PC-3 (cell line): Measurements from ENCODE around the gene PDAP1. TPM values are rescaled to one million over a fixed set of nuclear protein-coding genes. Genes with fewer than 3 reads are reported as not detected.
"Not testable (repeated sequence)": the region's sequence is repeated elsewhere in the genome, so short reads cannot be mapped to it uniquely, and the experiment has no call there.

Source experiments
- ATAC-seq: fragments of 200-7000 bp; cut with Tn5 transposase; 2 replicates; pipeline ENCODE4 v1.9.1; 2020; ENCODE audit warnings: mild to moderate bottlenecking, moderate library complexity
- BruUV-seq: library from RNA; stranded (reverse); fragments of 400-500 nt; replicated peaks from 2 replicates; lab custom pipeline; 2021; lab: Mats Ljungman, UMichigan
- CTCF ChIA-PET: fragments of 300-600 bp; sonication (Branson Sonifier 250); formaldehyde crosslinking; loops from one replicate; lab custom pipeline; 2022; ENCODE audit warnings: antibody characterized with exemption; lab: Charles Lee
- POLR2A ChIA-PET: fragments of 300-600 bp; sonication (Branson Sonifier 250); formaldehyde crosslinking; loops from one replicate; lab custom pipeline; 2022; ENCODE audit warnings: antibody characterized with exemption; ENCODE audit not compliant: unreplicated experiment; lab: Charles Lee
- DNase-seq: peaks from one replicate; pipeline ENCODE4 v3.0.0-alpha.2; 2015
- H2AFZ ChIP-seq: fragments of 300-600 bp; sonication (generic); 2 replicates; pipeline ENCODE4 v1.6.0; 2016; ENCODE audit warnings: antibody characterized with exemption, low read length
- H3F3A ChIP-seq: fragments of 300-600 bp; sonication (generic); one replicate; pipeline ENCODE4 v1.6.0; 2017; ENCODE audit warnings: antibody characterized with exemption, low read length, control low read depth, mild to moderate bottlenecking; ENCODE audit not compliant: unreplicated experiment
- H3K27ac ChIP-seq: fragments of 300-600 bp; sonication (generic); 2 replicates; pipeline ENCODE4 v1.5.1; 2016; ENCODE audit warnings: mild to moderate bottlenecking, low read length
- H3K27me3 ChIP-seq: fragments of 300-600 bp; sonication (generic); 2 replicates; pipeline ENCODE4 v1.6.1; 2016; ENCODE audit warnings: low read length, mixed read lengths
- H3K36me3 ChIP-seq: fragments of 300-600 bp; sonication (generic); 2 replicates; pipeline ENCODE4 v1.6.1; 2016; ENCODE audit warnings: low read depth, mixed run types, low read length, mixed read lengths
- H3K4me1 ChIP-seq: fragments of 300-600 bp; sonication (generic); 2 replicates; pipeline ENCODE4 v1.5.1; 2016; ENCODE audit warnings: low read length; ENCODE audit not compliant: insufficient read depth
- H3K4me2 ChIP-seq: fragments of 300-600 bp; sonication (generic); 2 replicates; pipeline ENCODE4 v1.6.0; 2016; ENCODE audit warnings: low read length
- H3K4me3 ChIP-seq: fragments of 300-600 bp; sonication (generic); 2 replicates; pipeline ENCODE4 v1.5.1; 2016; ENCODE audit warnings: mild to moderate bottlenecking, low read length, mixed read lengths
- H3K79me2 ChIP-seq: fragments of 300-600 bp; sonication (generic); 2 replicates; pipeline ENCODE4 v1.6.1; 2017; ENCODE audit warnings: low read length, mixed read lengths
- H3K9ac ChIP-seq: fragments of 300-600 bp; sonication (generic); 2 replicates; pipeline ENCODE4 v1.6.0; 2016; ENCODE audit warnings: mild to moderate bottlenecking, low read length
- H3K9me2 ChIP-seq: fragments of 300-600 bp; sonication (generic); replicated peaks from 2 replicates; pipeline ENCODE4 v1.6.1; 2016; ENCODE audit warnings: mixed run types, low read length, mixed read lengths
- H3K9me3 ChIP-seq: fragments of 300-600 bp; sonication (generic); 2 replicates; pipeline ENCODE4 v1.6.1; 2016; ENCODE audit warnings: low read length, mixed read lengths
- H4K20me1 ChIP-seq: fragments of 300-600 bp; sonication (generic); 2 replicates; pipeline ENCODE4 v1.6.1; 2016; ENCODE audit warnings: low read length, mixed read lengths
- CTCF ChIP-seq: fragments of 300-600 bp; sonication (generic); conservative IDR thresholded peaks from 2 replicates; pipeline ENCODE4 v1.5.1; 2017; ENCODE audit warnings: antibody characterized with exemption, low read depth, mild to moderate bottlenecking, low read length
- EZH2 ChIP-seq: fragments of 300-600 bp; sonication (generic); IDR thresholded peaks from one replicate; pipeline ENCODE4 v1.6.1; 2017; ENCODE audit warnings: antibody characterized with exemption, mild to moderate bottlenecking, low read length; ENCODE audit not compliant: unreplicated experiment
- EZH2phosphoT487 ChIP-seq: fragments of 300-600 bp; sonication (generic); IDR thresholded peaks from 2 replicates; pipeline ENCODE4 v1.6.1; 2018; ENCODE audit warnings: mild to moderate bottlenecking, antibody characterized with exemption, low read length, borderline replicate concordance
- intact Hi-C: fragments of 100-400 bp; cut with micrococcal nuclease; formaldehyde crosslinking; loops from 2 replicates; pipeline ENCODE4 v1.9.0; 2023
- total RNA-seq: library from RNA; depleted of rRNA; stranded (reverse); fragments of >200 nt; gene quantifications from 2 replicates; pipeline ENCODE4 v1.2.3, GENCODE V29; 2014

The PDAP1 gene
- total RNA-seq, 1 experiment from 2014 or later: 58.6 TPM

- ChIA-PET POLR2A (no interaction called here), CTCF (no interaction called here)
These were observed 50.5 kb downstream of the PDAP1 start for GRCh38 chr7:99357701-99358490.

DNA sequence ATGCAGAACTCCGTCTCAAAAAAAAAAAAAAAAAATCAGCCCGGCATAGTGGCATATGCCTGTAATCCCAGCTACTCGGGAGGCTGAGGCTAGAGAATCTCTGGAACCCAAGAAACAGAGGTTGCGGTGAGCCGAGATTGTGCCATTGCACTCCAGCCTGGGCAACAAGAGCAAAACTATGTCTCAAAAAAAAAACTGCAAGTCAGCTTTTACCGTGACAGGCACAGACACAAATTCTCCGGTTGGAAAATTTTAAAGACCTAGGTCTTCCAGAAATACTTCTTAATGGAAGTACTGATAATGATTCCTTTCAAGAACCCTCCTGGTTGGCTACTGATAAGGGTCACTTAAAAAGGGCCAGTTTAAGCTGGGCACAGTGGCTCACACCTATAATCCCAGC lies 53.3 kb downstream of the PDAP1 start:
- ChIA-PET POLR2A (no interaction called here), CTCF (no interaction called here)
- no peak for ATAC-seq
- Histone ChIP-seq H2AFZ (no peak overlapping the region), H3K4me1 (no peaks in the 10 kb centered on the region), H3F3A (no peaks in the 10 kb centered on the region), H3K9me3 (no peaks in the 10 kb centered on the region), H3K36me3 (peaks cover 30% of the 10 kb centered on the region), H3K9me2 (no peaks in the 10 kb centered on the region), H3K4me2 (no peak overlapping the region), H3K79me2 (no peaks in the 10 kb centered on the region), H4K20me1 (no peaks in the 10 kb centered on the region), H3K27me3 (no peaks in the 10 kb centered on the region), H3K9ac (no peak overlapping the region), H3K27ac (no peak overlapping the region), H3K4me3 (no peak overlapping the region)
- intact Hi-C loops: no loop called here
- no peak for TF ChIP-seq EZH2phosphoT487
- TF ChIP-seq EZH2: no peak
- no peak for TF ChIP-seq CTCF
- TSS peak; percentile 14 for BruUV-seq
- DNase-seq: no peak

More at GRCh38 chr7:99357701-99358490, 50.5 kb downstream of the PDAP1 start:
- ATAC-seq (no peak), DNase-seq (no peak)
- no peaks in the 10 kb centered on the region for H3K9me2 ChIP-seq
- TF ChIP-seq CTCF: no peak
- TF ChIP-seq EZH2phosphoT487: no peak
- no peak for TF ChIP-seq EZH2
- no peak overlapping the region for H3K27ac ChIP-seq
- H3F3A ChIP-seq: no peaks in the 10 kb centered on the region
- H3K79me2 ChIP-seq: no peaks in the 10 kb centered on the region
- intact Hi-C loops: no loop called here
- H3K4me2 ChIP-seq: no peak overlapping the region
- H3K27me3 ChIP-seq: no peaks in the 10 kb centered on the region
- no peak overlapping the region for H3K9ac ChIP-seq
- no peaks in the 10 kb centered on the region for H4K20me1 ChIP-seq
- no peak overlapping the region for H3K4me3 ChIP-seq
- H3K4me1 ChIP-seq: no peaks in the 10 kb centered on the region
- peaks cover 35% of the 10 kb centered on the region for H3K36me3 ChIP-seq
- H3K9me3 ChIP-seq: no peaks in the 10 kb centered on the region
- BruUV-seq: no TSS peak
- H2AFZ ChIP-seq: no peak overlapping the region

DNA sequence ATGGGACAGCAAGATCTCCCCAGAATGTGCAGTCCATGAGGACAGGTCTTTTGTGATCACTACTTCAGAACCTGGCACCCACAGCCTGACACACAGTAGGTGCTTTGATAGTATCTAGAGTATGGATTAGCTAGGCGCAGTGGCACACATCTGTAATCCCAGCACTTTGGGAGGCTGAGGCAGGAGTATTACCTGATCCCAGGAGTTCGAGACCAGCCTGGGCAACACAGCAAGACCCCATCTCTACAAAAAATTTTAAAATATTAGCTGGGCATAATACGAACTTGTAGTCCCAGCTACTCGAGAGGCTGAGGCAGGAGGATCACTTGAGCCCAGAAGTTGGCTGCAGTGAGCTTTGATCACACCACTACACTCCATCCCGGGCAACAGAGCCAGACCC lies 56.1 kb downstream of the PDAP1 start:
- Histone ChIP-seq H3K4me1 (no peaks in the 10 kb centered on the region), H4K20me1 (no peaks in the 10 kb centered on the region), H3K4me3 (no peak overlapping the region), H3K27me3 (no peaks in the 10 kb centered on the region), H2AFZ (no peak overlapping the region), H3K36me3 (peaks cover 21% of the 10 kb centered on the region; the same call in 1 of the 2 replicates), H3K9me3 (no peaks in the 10 kb centered on the region), H3K9me2 (no peaks in the 10 kb centered on the region), H3K4me2 (no peak overlapping the region), H3F3A (no peaks in the 10 kb centered on the region), H3K27ac (no peak overlapping the region), H3K9ac (no peak overlapping the region), H3K79me2 (no peaks in the 10 kb centered on the region)
- intact Hi-C loops: no loop called here
- CTCF ChIA-PET: no interaction called here
- ATAC-seq: no peak
- DNase-seq: no peak
- BruUV-seq: no TSS peak
- no peak for TF ChIP-seq CTCF
- TF ChIP-seq EZH2phosphoT487: no peak
- POLR2A ChIA-PET: no interaction called here

DNA sequence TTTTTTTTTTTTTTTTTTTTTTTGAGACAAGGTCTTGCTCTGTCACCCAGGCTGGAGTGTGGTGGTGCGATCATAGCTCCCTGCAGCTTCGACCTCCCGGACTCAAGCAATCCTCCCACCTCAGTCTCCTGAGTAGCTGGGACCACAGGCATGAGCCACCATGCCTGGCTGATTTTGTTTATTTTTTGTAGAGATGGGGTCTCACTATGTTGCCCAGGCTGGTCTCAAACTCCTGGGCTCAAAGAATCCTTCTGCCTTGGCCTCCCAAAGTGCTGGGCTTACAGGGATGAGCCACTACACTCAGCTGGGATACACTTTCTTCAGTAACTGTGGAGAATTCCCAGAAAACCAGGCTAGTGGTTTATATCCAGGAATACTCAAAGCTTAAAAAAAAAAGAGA lies 57.8 kb downstream of the PDAP1 start:
- H3K9me2 ChIP-seq, BruUV-seq, DNase-seq, H2AFZ ChIP-seq, H3K27me3 ChIP-seq, H3K9me3 ChIP-seq, H3K9ac ChIP-seq, ATAC-seq, H3K4me3 ChIP-seq, CTCF ChIA-PET, H3K27ac ChIP-seq, H4K20me1 ChIP-seq, H3K79me2 ChIP-seq, H3K4me2 ChIP-seq, intact Hi-C loops, H3F3A ChIP-seq, H3K4me1 ChIP-seq: not testable (repeated sequence)
- peaks cover 25% of the 10 kb centered on the region for H3K36me3 ChIP-seq
- POLR2A ChIA-PET: interaction anchor here (0.6 kb wide), 1 partner anchor 256 kb away, joined by 4 read pairs; no protein-coding TSS in a partner anchor
